Central memory CD8-positive, alpha-beta T cell (primary cell): ENCODE measurements around the gene PIP4P1.
"Not testable (repeated sequence)": the region's sequence is repeated elsewhere in the genome, so short reads cannot be mapped to it uniquely, and the experiment has no call there.

Source experiments
- ATAC-seq: fragments of 150-1000 bp; cut with Tn5 transposase; replicated peaks from 2 replicates; pipeline ENCODE4 v1.10.0; 2022; ENCODE audit warnings: mild to moderate bottlenecking, moderate FRiP score, moderate number of reproducible peaks; ENCODE audit not compliant: poor library complexity, severe bottlenecking; ENCODE audit errors: extremely low read depth
- DNase-seq, 2 donors: peaks; one replicate each; pipeline ENCODE4 v3.0.0; 2021; ENCODE audit warnings: low spot score in 2 of 2
- H3K27ac Mint-ChIP-seq: one replicate; pipeline ENCODE4 v1.8.0; 2022; ENCODE audit warnings: low read depth, mild to moderate bottlenecking, moderate library complexity, mixed read lengths
- H3K27me3 Mint-ChIP-seq: one replicate; pipeline ENCODE4 v1.8.0; 2022; ENCODE audit warnings: mixed read lengths
- H3K36me3 Mint-ChIP-seq: one replicate; pipeline ENCODE4 v1.8.0; 2022; ENCODE audit warnings: mild to moderate bottlenecking, moderate library complexity, mixed read lengths; ENCODE audit not compliant: insufficient read depth
- H3K4me1 Mint-ChIP-seq: one replicate; pipeline ENCODE4 v1.8.0; 2022; ENCODE audit warnings: mixed read lengths
- H3K4me3 Mint-ChIP-seq: one replicate; pipeline ENCODE4 v1.8.0; 2022; ENCODE audit warnings: mild to moderate bottlenecking, moderate library complexity, mixed read lengths
- H3K9me3 Mint-ChIP-seq: one replicate; pipeline ENCODE4 v1.8.0; 2022; ENCODE audit warnings: mixed read lengths

PIP4P1 gene

DNA sequence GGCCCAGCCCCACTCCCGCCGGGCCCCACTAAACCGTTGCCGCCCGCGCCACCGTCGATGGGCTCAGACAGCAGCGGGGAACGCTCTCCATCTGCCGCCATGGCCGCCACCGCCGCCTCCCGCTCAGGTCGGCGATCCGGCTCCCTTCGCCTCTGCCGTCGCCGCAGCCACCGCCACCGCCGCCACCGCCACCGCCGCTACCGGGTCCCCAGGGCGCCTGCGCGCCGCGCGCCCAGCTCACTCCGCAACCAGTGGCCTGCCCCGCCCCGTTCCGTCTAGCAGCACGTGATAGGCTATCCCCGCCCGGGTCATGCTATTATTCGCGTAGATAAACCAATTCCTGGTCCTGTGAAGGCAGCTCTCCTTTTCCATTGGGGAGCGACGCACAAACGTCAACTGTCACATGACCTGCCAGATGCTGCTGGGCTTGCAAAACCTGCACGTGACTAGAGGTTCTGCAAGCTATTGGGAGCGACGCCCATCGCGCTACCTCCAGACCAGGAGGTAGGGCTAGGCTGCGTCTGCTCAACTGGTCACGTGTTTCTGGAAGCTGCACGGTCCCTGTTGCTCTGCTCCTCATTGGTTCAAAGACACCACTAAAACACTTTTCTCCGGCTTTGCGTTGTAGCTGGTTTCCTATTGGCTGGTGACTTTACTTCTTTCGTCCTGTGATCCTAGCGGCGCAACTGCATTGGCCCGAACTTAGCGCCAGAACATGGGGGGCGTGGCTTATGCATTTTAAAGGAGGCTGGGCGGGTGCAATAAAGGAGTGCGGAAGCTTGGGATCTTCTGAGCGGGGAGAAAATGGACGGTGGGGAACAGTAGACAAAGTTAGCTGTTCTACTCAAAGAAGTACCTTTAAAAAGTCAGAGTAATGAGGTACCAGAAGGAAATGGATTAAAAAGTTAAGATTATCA lies at the start of gene PIP4P1:
Gene PIP4P1, minus strand, starts transcription at position 210 of the 917 bp plus-strand sequence. Its CDS starts 109 bp downstream, at position 101.
- Mint-ChIP-seq H3K36me3 (peaks cover 32% of the 10 kb centered on the region), H3K4me3 (peak within 1 kb of the TSS; percentile 83), H3K9me3 (no peaks in the 10 kb centered on the region), H3K27me3 (no peaks in the 10 kb centered on the region), H3K4me1 (peaks cover 29% of the 10 kb centered on the region), H3K27ac (peak within 1 kb of the TSS; percentile 87)
- DNase-seq: peak; percentile 95 to 97
- peak; percentile 95 for ATAC-seq

DNA sequence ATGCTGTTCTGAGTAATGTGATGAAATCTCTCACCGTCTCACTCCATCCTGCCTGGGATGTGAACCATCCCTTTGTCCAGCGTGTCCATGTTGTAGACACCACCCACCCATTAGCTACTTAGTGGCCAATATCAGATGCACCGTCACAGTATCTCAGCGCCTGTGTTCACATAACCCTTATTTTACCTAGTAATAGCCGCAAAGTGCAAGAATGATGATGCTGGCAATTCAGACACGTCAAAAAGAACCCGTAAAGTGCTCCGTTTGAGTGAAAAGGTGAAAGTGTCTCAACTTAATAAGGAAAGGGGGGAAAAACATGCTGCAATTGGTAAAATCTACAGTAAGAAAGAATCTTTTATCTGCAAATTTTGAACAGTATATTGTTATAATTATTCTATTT lies 47.1 kb upstream of the PIP4P1 start:
- no peak for DNase-seq
- no peak for ATAC-seq
- Mint-ChIP-seq H3K9me3 (no peaks in the 10 kb centered on the region), H3K27me3 (no peaks in the 10 kb centered on the region), H3K4me3 (no peak overlapping the region), H3K27ac (no peak overlapping the region), H3K4me1 (no peaks in the 10 kb centered on the region), H3K36me3 (no peaks in the 10 kb centered on the region)

DNA sequence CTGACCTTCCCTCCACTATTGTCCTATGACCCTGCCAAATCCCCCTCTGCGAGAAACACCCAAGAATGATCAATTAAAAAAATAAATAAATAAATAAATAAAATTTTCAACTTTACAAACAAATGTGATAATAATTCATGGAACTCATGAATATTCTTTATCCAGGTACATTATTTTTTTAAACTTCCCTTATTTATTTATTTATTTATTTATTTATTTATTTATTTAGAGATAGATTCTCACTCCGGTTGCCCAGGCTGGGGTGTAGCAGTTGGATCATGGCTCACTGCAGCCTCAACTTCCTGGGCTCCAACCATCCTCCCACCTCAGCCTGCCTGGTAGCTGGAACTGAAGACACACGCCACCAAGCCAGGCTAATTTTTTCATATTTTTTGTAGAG lies 46.3 kb upstream of the PIP4P1 start:
- H3K4me3 Mint-ChIP-seq, H3K4me1 Mint-ChIP-seq, DNase-seq, H3K36me3 Mint-ChIP-seq, ATAC-seq, H3K9me3 Mint-ChIP-seq, H3K27me3 Mint-ChIP-seq, H3K27ac Mint-ChIP-seq: not testable (repeated sequence)

DNA sequence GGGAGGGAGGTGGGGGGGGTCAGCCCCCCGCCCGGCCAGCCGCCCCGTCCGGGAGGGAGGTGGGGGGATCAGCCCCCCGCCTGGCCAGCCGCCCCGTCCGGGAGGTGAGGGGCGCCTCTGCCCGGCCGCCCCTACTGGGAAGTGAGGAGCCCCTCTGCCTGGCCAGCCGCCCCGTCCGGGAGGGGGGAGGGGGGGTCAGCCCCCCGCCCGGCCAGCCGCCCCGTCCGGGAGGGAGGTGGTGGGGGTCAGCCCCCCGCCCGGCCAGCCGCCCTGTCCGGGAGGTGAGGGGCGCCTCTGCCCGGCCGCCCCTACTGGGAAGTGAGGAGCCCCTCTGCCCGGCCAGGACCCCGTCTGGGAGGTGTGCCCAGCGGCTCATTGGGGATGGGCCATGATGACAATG lies 45.5 kb upstream of the PIP4P1 start:
- not testable (repeated sequence) for H3K27me3 Mint-ChIP-seq, DNase-seq, H3K9me3 Mint-ChIP-seq, ATAC-seq, H3K36me3 Mint-ChIP-seq, H3K27ac Mint-ChIP-seq, H3K4me1 Mint-ChIP-seq, H3K4me3 Mint-ChIP-seq

DNA sequence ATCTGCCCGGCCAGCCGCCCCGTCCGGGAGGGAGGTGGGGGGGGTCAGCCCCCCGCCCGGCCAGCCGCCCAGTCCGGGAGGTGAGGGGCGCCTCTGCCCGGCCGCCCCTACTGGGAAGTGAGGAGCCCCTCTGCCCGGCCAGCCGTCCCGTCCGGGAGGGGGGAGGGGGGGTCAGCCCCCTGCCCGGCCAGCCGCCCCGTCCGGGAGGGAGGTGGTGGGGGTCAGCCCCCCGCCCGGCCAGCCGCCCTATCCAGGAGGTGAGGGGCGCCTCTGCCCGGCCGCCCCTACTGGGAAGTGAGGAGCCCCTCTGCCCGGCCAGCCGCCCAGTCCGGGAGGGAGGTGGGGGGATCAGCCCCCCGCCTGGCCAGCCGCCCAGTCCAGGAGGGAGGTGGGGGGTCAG lies 45.0 kb upstream of the PIP4P1 start:
- not testable (repeated sequence) for DNase-seq, H3K27ac Mint-ChIP-seq, H3K9me3 Mint-ChIP-seq, ATAC-seq, H3K36me3 Mint-ChIP-seq, H3K4me3 Mint-ChIP-seq, H3K4me1 Mint-ChIP-seq, H3K27me3 Mint-ChIP-seq

DNA sequence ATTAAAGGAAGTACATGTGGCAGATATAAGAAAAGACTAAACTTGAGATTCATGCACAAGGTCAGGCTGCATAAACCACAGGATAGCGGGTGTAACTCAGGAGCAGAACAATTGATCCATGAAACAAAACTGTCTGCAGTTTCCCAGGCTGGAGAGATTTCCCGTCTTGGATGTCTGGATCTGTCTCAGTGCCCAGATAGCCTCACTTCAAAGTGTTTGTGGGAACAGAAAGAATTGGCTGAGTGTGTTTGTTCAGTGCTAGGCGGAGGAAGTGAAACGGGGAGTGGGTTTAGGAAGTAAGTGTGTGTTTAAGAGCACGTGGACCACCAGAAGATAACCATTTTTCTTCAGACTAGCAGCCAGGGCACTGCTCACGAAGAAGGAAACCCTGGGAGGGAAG lies 42.7 kb upstream of the PIP4P1 start:
- Mint-ChIP-seq H3K4me1 (no peaks in the 10 kb centered on the region), H3K27me3 (no peaks in the 10 kb centered on the region), H3K4me3 (no peak overlapping the region), H3K9me3 (no peaks in the 10 kb centered on the region), H3K27ac (no peak overlapping the region), H3K36me3 (no peaks in the 10 kb centered on the region)
- no peak for DNase-seq
- no peak for ATAC-seq

DNA sequence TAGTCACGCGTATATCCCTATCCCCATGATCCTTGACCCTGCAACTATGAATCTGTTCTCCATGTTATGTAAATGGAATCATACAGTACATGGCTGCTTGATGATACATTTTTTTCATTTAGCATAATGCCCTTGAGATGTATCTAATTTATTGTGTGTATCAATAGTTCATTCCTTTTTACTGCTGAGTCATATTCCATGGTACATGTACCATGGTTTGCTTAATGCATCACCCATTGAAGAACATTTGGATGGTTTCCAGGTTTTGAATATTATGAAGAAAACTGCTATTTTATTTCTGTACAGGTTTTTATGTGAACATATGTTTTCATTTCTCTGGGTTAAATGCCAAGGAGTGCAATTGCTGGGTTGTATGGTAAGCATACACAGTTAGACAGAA lies 40.1 kb upstream of the PIP4P1 start:
- Mint-ChIP-seq H3K27me3 (no peaks in the 10 kb centered on the region), H3K9me3 (no peaks in the 10 kb centered on the region), H3K4me3 (no peak overlapping the region), H3K36me3 (no peaks in the 10 kb centered on the region), H3K4me1 (no peaks in the 10 kb centered on the region), H3K27ac (no peak overlapping the region)
- ATAC-seq: no peak
- no peak for DNase-seq

DNA sequence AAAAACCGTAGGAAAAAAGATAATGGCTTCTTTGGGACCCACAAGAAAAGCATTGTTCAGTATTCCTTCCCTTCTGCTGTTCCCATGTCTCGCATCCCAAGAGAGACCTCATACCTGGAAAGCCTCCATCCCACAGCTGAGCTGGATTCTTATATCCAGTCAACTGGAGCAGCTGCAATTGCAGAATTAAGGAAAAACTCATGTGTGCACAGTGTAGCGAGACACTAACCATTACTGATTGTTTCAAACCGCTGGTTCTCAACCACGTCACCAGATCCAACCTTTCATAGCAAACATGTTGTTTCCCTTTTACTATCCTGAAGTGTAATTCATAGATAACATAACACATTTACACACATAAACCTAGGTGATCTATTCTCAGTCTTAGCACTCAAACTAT lies 38.6 kb upstream of the PIP4P1 start:
- no peaks in the 10 kb centered on the region for H3K36me3 Mint-ChIP-seq
- no peaks in the 10 kb centered on the region for H3K9me3 Mint-ChIP-seq

DNA sequence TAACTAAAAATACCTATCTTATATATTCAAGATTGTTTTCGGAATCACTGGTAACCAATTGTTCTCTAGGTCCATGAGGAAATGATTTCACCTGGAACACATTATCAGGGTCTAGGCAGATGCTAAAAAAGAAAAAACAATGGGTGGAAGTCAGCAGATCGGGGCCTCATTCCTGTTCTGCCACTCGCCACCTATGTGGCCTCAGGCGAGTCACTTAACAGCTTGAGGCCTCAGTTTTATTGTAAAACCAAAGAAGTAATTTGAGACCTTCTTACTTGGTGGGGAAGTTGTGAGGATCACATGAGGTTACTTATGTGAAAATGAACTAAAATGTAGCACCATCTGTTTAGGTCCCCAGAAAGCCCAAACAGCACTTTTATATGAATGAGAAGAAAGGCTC lies 37.9 kb upstream of the PIP4P1 start:
- Mint-ChIP-seq H3K9me3 (no peaks in the 10 kb centered on the region), H3K27me3 (no peaks in the 10 kb centered on the region), H3K27ac (no peak overlapping the region), H3K4me3 (no peak overlapping the region), H3K4me1 (peaks cover 10% of the 10 kb centered on the region), H3K36me3 (no peaks in the 10 kb centered on the region)
- no peak for ATAC-seq
- no peak for DNase-seq

More for the DNA sequence above, 38.6 kb upstream of the PIP4P1 start:
- no peak overlapping the region for H3K27ac Mint-ChIP-seq
- peaks cover 10% of the 10 kb centered on the region for H3K4me1 Mint-ChIP-seq
- DNase-seq: no peak
- H3K27me3 Mint-ChIP-seq: no peaks in the 10 kb centered on the region
- no peak overlapping the region for H3K4me3 Mint-ChIP-seq
- ATAC-seq: no peak

DNA sequence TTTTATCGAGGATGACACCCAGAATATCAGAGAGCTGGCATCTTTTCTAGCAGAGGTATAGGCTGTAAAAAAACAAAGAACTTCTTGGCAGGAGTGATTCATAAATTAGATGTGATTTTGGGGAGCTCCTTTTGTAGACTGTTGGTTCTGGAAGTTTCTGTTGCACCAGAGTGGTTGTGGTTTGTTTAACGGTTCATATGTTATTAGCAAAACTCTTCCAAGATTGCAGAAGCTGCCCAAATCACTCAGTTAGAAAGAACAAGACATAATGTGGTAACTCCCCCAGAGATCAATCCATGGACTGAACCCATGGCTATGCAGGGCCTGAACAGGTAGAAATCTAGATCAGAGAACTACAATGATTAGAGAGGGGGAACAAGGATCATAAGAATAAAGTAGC lies 37.4 kb upstream of the PIP4P1 start:
- Mint-ChIP-seq H3K27ac (no peak overlapping the region), H3K36me3 (no peaks in the 10 kb centered on the region), H3K4me1 (peaks cover 10% of the 10 kb centered on the region), H3K27me3 (no peaks in the 10 kb centered on the region), H3K4me3 (no peak overlapping the region), H3K9me3 (no peaks in the 10 kb centered on the region)
- no peak for ATAC-seq
- DNase-seq: no peak

DNA sequence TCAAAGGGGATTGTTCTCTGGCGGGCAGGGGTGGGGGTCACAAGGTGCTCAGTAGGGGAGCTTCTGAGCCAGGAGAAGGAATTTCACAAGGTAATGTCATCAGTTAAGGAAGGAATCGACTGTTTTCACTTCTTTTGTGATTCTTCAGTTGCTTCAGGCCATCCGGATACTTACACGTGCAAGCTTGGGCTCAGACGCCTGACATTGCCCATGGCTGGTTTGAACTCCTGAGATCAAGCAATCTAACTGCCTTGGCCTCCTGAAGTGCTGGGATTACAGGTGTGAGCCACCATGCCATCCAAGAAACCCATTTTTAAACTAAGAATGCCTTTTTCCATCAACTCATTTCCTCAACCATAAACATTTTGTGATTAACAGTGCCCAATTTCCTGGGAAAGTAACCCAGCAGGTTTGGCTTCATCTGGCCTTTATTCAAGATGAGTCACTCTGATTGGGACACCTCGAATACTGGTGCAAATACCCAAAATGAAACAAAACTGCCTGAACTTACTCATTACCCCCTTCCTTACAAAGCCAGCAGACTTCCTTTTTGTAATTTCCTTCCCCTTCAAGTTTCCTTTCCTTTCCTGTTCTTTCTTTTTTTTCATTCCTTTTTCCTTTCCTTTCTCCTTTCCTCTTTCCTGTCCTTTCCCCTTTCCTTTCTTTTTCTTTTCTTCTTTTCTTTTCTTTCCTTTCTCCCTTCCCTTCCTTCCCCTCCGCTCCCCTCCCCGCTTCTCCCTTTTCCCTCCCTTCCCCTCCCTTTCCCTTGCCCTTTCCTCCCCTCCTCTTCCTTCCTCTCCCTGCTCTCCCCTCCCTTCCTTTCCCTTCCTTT lies 33.9 kb upstream of the PIP4P1 start:
- Mint-ChIP-seq H3K27me3 (no peaks in the 10 kb centered on the region), H3K27ac (no peak overlapping the region), H3K4me3 (no peak overlapping the region), H3K9me3 (no peaks in the 10 kb centered on the region), H3K4me1 (peaks cover 25% of the 10 kb centered on the region), H3K36me3 (no peaks in the 10 kb centered on the region)
- no peak for ATAC-seq
- DNase-seq: no peak

DNA sequence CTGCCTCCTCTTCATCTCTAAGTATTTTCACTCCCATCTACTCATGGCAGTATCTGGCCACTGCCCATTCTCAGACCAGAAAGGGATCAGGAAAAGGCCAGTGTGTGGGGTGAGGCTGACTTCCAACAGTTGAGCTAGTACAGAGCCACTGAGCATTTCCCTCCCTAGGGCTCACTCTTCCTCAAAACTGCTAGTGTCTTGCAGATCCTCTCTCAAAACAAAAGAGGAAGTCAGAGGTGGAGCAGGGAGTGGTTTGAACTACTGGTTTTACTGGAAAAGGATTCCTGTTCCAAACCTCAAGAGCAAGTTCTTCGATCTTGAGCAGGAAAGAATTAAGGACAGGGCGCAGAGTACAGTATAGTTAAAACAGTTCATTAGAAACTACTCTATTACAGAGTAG lies 32.4 kb upstream of the PIP4P1 start:
- no peak for ATAC-seq
- H3K9me3 Mint-ChIP-seq: no peaks in the 10 kb centered on the region
- H3K4me1 Mint-ChIP-seq: peaks cover 36% of the 10 kb centered on the region
- no peaks in the 10 kb centered on the region for H3K27me3 Mint-ChIP-seq
- no peaks in the 10 kb centered on the region for H3K36me3 Mint-ChIP-seq
- no peak overlapping the region for H3K4me3 Mint-ChIP-seq
- no peak overlapping the region for H3K27ac Mint-ChIP-seq
- DNase-seq: no peak

DNA sequence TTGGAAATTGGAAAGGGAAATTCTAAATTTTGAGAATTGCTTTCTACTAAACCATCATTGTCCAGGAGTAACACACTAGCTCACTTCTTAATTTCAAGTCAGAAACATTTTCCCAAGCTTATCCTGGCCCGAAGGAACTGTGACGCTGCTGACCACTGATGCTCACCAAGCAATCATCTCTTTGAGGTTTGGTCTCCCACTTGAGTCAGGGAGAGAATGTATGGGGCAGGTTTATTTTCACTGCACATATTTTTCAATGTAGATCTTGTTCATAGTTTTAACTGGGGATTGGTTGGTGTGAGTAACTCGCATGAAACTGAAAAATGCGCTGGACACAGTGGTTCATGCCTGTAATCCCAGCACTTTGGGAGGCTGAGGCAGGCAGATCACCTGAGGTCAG lies 31.3 kb upstream of the PIP4P1 start:
- H3K4me1 Mint-ChIP-seq: peaks cover 40% of the 10 kb centered on the region
- no peak for ATAC-seq

More for the DNA sequence above, 31.3 kb upstream of the PIP4P1 start:
- Mint-ChIP-seq H3K9me3 (no peaks in the 10 kb centered on the region), H3K36me3 (no peaks in the 10 kb centered on the region), H3K27me3 (no peaks in the 10 kb centered on the region), H3K4me3 (no peak overlapping the region), H3K27ac (no peak overlapping the region)
- no peak for DNase-seq
